NK-92 (cell line): Measurements from ENCODE around the gene DNAH14.
"Not testable (repeated sequence)": the region's sequence is repeated elsewhere in the genome, so short reads cannot be mapped to it uniquely, and the experiment has no call there.

Source experiments
- DNase-seq: peaks from one replicate; lab custom pipeline; 2025; ENCODE audit not compliant: unreplicated experiment; lab: John Stamatoyannopoulos, UW

Gene DNAH14

DNA sequence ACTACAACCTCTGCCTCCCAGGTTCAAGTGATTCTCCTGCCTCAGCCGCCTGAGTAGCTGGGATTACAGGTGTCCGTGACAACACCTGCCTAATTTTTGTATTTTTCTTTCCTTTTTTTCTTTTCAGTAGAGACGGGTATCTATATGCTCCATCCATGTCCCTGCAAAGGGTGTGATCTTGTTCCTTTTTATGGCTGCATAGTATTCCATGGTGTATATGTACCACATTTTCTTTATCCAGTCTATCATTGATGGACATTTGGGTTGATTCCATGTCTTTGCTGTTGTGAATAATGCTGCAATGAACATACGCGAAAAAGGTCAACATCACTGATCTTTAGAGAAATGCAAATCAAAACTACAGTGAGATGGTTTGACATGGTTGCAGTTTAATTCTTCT, 62.1 kb downstream of the DNAH14 start:
- DNase-seq = not testable (repeated sequence)

DNA sequence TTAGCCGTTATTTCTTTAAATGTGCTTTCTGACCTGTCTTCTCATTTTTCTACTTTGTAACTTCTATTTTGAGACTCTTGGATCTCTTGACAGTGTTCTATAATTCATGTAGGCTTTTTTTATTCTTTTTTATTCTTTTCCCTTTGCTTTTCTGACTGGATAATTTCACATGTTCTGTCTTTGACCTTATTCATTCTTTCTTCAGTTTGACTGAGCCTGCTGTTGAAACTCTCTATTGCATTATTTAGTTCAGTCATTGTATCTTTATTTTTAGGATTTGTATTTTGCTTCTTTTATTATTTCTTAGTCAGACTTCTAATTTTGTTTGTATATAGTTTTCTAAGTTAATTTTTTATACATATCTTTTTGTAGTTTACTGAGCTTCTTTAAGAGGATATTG, 66.1 kb downstream of the DNAH14 start:
- DNase-seq = no peak

DNA sequence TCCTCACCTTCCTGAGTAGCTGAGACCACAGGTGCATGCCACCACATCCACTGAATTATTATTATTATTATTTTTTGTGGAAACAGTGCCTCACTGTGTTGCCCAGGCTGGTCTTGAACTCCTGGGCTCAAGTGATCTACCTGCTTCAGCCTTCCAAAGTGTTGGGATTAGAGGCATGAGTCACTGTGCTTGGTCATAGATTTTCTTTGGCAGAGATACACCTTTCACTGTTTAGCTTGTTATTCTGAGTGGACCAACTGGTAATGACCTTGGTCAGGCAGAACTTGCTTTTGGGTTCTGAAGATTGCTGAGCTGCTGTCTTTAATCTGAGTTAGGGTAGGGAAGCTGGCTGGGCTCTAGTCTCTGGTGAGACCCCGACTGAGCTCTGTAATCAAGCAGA, 66.8 kb downstream of the DNAH14 start:
- no peak for DNase-seq

DNA sequence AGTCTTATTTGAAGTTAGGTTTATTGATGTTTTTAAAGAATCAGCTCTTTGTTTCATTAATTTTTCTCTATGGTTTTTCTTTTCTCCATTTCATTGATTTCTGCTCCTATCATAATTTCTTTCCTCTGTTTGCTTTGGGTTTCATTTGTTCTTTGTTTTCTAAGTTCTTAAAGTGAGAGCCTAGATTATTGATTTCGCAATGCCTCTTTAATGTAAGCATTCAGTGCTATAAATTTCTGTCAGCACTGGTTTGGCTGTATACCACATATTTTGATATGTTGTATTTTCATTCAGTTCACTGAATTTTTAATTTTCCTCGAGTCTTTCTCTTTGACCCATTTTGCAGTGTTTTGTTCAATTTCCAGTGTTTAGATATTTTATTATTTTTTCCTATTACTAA, 68.7 kb downstream of the DNAH14 start:
- DNase-seq = no peak

DNA sequence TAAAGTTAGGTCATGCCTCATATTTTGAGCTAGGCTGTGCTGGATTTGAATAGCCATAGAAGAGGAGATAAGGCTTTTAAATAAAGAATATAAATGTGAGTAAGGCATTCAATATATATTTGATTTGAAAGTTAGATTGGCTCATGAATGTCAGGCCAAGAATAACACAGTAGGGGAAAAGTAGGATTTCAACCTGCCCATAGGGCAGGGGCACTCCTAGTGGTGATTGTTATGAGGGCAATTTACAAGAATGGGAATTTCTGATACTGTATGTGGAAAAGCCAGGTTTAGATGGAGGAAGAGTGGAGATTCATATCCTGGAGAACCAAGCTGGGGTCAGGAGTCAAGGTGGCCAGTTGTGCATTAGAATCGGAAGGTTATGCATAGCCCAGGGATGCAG, 74.9 kb downstream of the DNAH14 start:
- DNase-seq = no peak

DNA sequence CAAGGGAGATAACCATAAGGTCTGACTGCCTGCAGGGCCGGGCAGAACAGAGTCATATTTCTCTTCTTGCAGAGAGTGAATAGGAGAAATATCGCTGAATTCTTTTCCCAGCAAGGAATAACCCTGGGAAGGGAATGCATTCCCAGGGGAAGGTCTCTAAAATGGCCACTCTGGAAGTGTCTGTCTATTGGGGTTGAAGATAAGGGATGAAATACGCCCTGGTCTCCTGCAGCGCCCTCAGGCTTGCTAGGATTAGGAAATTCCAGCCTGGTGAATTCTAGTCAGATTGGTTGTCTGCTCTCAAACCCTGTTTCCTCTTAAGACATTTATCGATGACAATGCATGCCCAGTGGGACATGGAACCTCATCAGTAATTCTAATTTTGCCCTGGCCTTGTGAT, 76.9 kb downstream of the DNAH14 start:
- not testable (repeated sequence) for DNase-seq

DNA sequence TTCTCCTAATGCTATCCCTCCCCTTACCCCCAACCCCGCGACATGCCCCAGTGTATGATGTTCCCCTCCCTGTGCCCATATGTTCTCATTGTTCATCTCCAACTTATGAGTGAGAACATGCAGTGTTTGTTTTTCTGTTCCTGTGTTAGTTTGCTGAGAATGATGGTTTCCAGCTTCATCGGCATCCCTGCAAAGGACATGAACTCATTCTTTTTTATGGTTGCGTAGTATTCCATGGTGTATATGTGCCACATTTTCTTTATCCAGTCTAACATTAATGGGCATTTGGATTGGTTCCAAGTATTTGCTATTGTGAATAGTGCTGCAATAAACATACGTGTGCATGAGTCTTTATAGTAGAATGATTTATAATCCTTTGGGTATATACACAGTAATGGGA, 78.6 kb downstream of the DNAH14 start:
- DNase-seq = not testable (repeated sequence)

DNA sequence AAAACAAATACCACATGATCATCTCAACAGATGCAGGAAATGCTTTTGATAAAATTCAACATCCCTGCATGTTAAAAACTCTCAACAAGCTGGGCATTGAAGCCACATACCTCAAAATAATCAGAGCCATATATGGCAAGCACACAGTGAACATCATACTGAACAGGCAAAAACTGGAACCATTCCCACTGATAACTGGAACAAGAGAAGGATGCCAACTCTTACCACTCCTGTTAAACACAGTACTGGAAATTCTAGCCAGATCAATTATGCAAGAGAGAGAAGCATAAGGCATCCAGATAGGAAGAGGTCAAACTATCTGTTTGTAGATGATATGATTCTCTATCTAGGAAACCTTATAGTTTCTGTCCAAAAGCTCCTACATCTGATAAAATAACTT, 91.6 kb downstream of the DNAH14 start:
- DNase-seq = no peak

DNA sequence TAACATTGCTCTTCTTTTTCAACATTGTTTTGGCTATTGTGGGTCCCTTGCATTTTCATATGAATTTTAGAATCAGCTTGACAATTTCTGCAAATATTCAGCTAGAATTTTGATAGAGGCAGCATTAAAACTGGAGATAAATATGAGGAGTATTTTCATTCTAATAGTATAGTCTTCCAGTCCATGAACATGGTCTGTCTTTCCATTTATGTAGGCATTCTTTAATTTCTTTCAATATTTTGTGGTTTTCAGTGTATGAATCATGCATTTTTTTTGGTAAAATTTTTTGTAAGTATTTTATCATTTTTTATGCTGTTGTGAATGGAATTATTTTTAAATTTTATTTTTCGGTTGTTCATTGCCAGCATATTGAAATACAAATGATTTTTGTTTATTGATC, 97.2 kb downstream of the DNAH14 start:
- no peak for DNase-seq

DNA sequence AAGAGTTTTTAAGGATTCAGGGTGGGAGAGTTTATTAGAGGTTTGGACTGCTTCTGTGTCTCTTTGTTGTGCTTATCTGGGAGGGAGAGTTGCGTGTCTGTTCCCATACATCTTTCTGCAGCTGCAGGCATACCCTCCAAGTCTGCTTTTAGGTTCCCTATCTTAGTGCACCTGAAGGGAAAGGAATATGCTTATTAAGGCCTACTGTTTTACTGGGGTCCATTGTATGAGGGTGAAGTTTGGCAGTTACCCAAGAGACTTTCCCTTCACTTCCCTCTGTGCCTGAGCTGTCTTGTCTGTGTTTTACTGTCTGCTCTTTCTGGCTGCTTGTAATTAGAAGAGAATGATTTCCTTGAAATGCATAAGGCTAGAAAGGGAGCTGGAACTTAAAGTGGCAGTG, 107.0 kb downstream of the DNAH14 start:
- not testable (repeated sequence) for DNase-seq

DNA sequence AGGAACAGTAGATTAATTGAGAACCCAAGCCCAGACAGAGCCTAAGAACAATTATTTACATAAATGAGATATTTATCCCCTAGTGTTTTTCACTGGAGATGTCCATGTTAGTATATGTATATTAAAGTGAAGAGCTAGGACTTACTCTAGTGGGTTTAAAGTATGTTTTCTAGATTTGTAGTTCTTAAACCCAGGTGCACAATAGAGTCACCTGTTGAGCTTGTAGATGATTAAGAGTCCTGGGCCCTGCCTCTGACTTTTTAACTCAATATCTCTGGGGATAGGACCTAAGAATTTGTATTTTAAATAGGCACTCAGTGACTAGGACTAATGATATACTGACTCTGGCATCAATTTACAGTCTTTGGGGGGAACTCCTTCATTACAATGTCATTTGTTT, 112.8 kb downstream of the DNAH14 start:
- no peak for DNase-seq

DNA sequence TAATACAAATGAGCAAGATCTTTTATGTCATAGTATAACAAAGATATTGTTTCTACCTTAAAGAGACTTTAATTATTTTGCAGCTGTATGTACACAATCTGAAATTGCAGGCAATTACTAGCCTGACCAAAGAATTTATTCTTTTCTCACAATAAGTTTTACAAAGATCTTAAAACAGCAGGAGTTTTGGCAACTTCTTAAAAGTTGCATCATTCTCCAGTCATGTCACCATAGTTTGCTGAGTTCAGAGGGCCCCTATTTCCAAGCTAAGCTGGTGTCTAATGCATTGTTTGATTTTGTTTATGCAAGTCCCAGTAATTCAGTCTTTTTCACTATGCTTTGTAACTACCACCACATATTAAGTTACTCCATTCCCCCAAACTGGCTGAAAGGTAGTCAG, 114.8 kb downstream of the DNAH14 start:
- DNase-seq = no peak

DNA sequence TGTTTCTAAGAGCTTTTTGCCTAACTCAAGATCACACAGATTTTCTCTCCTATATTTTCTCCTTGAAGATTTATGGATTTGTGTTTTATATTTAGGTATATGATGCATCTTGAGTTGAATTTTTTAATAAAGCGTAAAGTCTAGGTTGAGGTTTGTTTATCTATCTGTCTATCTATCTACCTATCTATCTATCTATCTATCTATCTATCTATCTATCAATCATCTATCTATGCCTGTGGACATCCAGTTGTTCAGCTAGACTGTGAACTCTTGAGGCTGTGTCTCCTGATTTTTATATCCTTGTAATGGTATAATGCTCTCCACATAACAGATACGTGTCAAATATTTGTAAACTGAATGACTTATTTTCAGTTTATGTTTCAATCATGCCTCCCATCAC, 120.1 kb downstream of the DNAH14 start:
- DNase-seq = no peak

DNA sequence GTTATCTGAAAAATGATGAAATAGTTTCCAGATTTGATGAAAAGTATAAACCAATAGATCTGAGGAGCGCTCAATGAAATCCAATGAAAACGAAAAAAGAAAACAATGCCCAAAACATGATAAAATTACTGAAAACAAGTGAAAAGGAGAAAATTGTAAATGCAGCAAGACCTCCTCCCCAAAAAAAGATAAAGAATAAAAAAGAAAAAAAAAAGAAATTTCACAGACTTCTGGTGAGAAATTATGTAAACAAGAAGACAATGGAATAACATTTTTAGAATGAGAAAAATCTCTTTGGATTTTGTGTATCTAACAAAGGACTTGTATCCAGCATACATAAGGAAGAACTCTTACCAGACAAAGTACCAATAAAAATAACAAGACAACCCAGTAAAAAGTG, 134.2 kb downstream of the DNAH14 start:
- DNase-seq = no peak

DNA sequence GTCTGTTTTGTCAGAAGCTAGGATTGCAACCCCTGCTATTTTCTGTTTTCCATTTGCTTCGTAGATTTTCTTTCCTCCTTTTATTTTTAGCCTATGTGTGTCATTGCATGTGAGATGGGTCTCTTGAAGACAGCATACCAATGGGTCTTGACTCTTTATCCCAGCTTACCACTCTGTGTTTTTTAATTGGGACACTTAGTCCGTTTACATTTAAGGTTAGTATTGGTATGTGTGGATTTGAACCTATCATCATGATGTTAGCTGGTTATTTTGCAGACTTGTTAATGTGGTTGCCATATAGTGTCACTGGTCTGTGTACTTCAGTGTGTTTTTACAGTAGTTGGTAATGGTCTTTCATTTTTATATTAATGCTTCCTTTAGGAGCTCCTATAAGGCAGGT, 141.5 kb downstream of the DNAH14 start:
- DNase-seq = no peak

DNA sequence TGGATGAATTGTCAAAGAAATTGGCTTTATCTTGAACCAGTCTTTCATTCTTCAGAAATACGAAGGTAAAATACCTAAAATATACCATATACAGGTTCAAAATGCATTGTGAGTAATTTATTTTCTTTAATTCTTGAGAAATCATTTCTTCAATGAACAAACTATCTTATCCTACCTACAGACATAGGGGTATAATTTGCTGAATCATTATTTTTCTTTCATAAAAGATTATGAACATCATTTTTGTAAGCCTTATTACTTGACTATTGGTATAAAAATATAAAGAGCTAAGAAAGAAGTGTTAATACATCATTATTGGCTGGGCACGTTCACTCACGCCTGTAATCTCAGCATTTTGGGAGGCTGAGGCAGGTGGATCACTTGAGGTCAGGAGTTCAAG, 167.7 kb downstream of the DNAH14 start:
- DNase-seq = no peak

DNA sequence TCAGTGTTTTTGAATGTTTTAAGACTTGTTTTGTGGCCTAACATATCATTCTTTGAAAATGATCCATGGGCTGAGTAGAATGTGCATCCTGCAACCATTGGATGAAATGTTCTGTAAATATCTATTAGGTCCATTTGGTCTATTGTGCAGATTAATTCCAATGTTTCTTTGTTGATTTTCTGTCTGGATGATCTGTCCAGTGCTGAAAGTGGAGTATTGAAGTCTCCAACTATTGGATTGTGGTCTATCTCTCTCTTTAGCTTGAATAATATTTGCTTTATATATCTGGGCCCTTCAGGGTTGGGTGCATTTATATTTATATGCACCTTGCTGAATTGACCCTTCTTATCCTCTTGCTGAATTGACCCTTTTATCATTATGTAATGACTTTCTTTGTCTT, 181.5 kb downstream of the DNAH14 start:
- no peak for DNase-seq

DNA sequence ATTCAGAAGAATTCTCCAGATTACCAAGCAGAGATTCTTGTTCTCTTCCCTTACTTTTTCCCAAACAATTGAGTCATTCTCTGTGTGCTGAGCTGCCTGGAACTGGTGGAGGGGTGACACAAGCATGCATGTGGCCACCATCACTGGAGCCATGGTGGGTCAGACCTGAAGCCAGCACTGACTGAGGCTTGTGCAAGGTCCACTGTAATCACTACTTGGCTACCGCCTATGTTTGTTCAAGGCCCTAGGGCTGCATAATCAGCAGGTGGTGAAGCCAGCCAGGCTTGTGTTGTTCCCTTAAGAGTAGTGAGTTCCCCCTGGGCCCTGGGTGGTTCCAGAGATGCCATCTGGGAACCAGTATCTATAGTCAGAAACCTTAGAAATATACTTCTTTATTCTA, 183.8 kb downstream of the DNAH14 start:
- DNase-seq = no peak

DNA sequence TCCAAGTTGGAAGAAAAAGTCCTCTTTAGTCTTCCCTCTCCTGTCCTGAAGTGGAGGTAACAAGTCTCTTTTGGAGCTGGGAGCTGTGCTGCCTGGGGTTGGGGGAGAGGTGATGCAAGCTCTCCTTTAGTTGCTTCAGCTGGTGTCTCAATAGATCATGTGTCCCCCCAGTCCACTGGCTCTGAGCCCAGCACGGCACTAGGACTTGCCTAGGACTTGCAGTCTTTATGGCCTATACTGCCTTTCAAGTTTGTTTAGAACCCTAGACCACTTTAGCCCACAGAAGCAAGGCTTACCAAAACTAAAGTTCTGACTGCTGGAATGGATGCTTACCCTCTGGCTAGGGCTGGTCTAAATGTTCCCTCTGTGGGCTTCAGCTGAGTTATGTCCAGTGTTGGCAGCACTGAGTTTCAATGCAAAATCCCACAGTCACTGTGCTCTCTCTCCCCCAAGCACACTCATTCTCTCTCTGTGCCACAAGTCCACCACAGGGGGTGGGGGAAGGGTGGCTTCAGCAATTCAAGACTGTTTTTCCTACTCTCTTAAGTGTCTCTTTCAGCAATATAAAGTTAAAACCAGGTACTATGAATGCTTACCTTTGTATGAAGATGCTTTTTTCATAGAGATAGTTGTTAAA, 185.0 kb downstream of the DNAH14 start:
- no peak for DNase-seq

DNA sequence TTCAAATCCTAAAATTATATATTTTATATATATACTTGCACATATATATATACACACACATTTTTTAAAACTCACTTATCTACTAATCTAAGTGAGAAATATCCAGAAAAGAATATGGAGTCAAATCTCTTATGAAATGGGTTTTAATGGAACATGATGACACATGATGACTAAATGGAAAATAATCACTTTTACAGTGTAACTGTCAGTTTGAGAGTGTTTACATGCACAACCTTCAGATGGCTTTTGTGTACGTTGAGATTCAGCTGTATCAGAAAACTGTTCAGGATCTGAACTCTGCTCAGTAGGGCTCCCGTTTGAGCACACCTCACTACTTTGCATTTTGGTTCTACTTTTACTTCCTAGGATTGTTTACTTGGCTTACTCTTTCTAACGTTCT, 189.8 kb downstream of the DNAH14 start:
- no peak for DNase-seq

DNA sequence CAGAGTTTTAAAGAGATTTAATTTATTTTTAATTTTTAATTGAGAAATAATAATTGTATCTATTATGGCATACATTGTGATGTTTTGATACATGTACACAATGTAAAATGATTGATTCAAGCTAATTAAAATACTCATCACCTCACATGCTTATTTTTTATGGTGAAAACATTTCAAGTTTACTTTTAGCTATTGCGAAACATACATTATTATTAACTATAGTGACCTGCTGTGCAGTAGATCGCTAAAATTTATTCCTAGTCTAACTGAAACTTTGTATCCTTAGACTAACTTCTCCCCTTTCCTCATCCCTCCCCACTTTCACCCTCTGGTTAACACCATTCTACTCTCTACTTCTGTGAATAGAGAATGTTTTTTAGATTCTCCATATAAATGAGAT, 191.6 kb downstream of the DNAH14 start:
- no peak for DNase-seq

DNA sequence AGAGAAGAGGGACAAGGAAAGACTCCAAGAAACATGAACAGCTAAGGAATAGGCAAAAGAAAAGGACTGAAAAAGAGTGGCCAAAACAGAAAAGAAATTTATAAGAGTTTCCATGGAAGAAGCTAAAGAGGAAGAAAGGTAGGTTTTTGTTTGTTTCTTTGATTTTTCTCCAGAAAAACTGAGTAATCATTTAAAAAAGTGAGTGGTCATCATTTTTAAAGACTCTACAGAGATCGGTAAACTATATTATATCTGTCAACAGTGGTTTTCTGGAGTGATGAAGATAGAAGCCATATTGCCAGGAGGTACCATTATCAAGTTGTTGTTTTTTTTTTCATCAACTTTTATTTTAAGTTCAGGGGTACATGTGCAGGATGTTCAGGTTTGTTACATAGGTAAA, 202.4 kb downstream of the DNAH14 start:
- no peak for DNase-seq

DNA sequence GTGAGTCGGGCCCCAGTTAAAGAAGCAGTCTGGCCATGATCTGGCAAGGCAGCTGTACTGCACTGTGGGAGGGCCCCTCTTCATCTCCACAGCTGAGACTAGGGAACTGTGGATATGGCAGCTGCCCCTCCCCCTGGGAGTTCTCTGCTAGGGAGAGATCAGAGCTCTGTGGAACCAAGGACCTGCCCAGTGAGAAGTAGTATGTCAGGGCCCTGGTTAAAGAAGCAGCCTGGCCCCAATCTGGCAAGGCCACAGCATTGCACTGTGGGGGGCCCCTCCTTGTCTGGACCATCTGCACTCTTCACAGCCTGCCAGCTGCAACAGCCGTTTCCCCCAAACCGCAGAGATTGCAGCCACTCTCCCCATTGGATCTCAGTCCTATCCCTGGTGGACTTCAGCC, 208.5 kb downstream of the DNAH14 start:
- DNase-seq = no peak

DNA sequence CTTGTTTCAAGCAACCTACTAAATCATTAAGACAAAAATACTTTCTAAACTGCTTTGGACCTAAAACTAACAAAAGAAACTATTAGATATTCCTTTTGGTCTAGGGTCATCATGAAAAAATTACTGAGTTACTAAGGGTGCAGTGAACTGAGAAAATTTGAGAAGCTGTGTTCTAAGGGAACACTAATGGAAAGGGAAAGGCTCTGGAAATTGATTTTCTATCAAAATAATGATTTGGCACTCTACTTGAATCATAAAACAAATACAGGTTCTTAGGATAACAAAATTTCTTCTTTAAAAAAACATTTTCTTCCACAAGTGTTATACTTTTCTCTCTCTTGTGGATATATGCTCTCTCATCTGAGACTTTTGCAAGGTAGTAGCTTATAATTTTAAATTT, 213.5 kb downstream of the DNAH14 start:
- no peak for DNase-seq
